ENCODE results near the gene IFNA4.
"Not testable (repeated sequence)": the region's sequence is repeated elsewhere in the genome, so short reads cannot be mapped to it uniquely, and the experiment has no call there.

DNA sequence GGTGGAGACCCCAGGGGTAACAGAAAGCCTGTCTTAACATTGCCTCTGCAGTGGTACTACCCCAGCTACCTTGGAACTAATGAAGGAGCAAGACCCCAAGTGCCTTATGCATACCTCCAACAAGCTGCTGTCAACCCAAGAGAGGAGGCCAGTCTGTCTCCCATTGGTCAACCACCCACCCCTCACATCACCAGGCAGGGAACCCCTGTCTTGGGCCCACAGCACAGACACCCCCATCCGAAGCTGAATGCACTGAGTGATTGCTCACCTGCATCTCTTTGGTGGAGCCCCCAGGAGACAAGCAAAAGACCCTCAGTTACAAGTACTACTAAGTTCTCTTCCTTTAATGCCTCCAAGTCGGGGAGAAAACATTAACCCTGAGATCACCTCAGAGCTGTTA lies 24.8 kb upstream of the IFNA4 start:
- TF ChIP-seq CTCF, POLR2AphosphoS5 (IDR thresholded peaks at IDR 0.05): not testable (repeated sequence)

Data from upper lobe of left lung (tissue), 4 donors.